Measurements from ENCODE around the gene ZBTB16. TPM values are rescaled to one million over a fixed set of nuclear protein-coding genes. Genes with fewer than 3 reads are reported as not detected.

Gene ZBTB16
- polyA plus RNA-seq, 1 donor = 0.93 TPM

GRCh38 chr11:114187173-114187572 is 127.7 kb downstream of the ZBTB16 start:
- no peak for DNase-seq

GRCh38 chr11:114188851-114189570 is 129.5 kb downstream of the ZBTB16 start:
- DNase-seq = no peak

GRCh38 chr11:114190630-114191029 is 131.1 kb downstream of the ZBTB16 start:
- DNase-seq = no peak

GRCh38 chr11:114191893-114192292 is 132.4 kb downstream of the ZBTB16 start:
- DNase-seq = no peak

- DNase-seq = no peak
Observed at GRCh38 chr11:114192841-114193389, 133.4 kb downstream of the ZBTB16 start.

- no peak for DNase-seq
Observed at GRCh38 chr11:114193730-114194679, 134.5 kb downstream of the ZBTB16 start.

GRCh38 chr11:114194702-114195101 is 135.2 kb downstream of the ZBTB16 start:
- DNase-seq = no peak

GRCh38 chr11:114195151-114195550 is 135.6 kb downstream of the ZBTB16 start:
- no peak for DNase-seq

GRCh38 chr11:114195981-114196731 is 136.6 kb downstream of the ZBTB16 start:
- no peak for DNase-seq

- no peak for DNase-seq
Observed at GRCh38 chr11:114196997-114197703, 137.6 kb downstream of the ZBTB16 start.

GRCh38 chr11:114197799-114198500 is 138.4 kb downstream of the ZBTB16 start:
- DNase-seq = peak; percentile 72

- DNase-seq = no peak
Observed at GRCh38 chr11:114199051-114199450, 139.5 kb downstream of the ZBTB16 start.

- DNase-seq = no peak
Observed at GRCh38 chr11:114200351-114201133, 141.0 kb downstream of the ZBTB16 start.

GRCh38 chr11:114201219-114201618 is 141.7 kb downstream of the ZBTB16 start:
- DNase-seq = no peak

- DNase-seq = no peak
Observed at GRCh38 chr11:114202011-114202609, 142.6 kb downstream of the ZBTB16 start.

GRCh38 chr11:114207096-114207495 is 147.6 kb downstream of the ZBTB16 start:
- DNase-seq = no peak

- DNase-seq = no peak
Observed at GRCh38 chr11:114208377-114208776, 148.9 kb downstream of the ZBTB16 start.

- DNase-seq = no peak
Observed at GRCh38 chr11:114209343-114209742, 149.8 kb downstream of the ZBTB16 start.

- peak; percentile 72 for DNase-seq
Observed at GRCh38 chr11:114209904-114210303, 150.4 kb downstream of the ZBTB16 start.
